SIG-M5 treated with dmso at 0.1 percent for 504 hours (cell line): ENCODE results near the gene GPR146.
"Not testable (repeated sequence)": the region's sequence is repeated elsewhere in the genome, so short reads cannot be mapped to it uniquely, and the experiment has no call there.

Experiments
- DNase-seq: peaks from one replicate; lab custom pipeline; 2025; ENCODE audit not compliant: unreplicated experiment; lab: John Stamatoyannopoulos, UW

Gene GPR146

GRCh38 chr7:1044189-1045068, at the start of gene GPR146:
Gene GPR146, plus strand, starts transcription at chr7:1044546. Its CDS starts 12,970 bp downstream, at chr7:1057516.
- peak; percentile 87 for DNase-seq

- DNase-seq = no peak
Measured at GRCh38 chr7:994592-995308, 49.6 kb upstream of the GPR146 start.

GRCh38 chr7:995571-995970, 48.8 kb upstream of the GPR146 start:
- DNase-seq = no peak

- DNase-seq = no peak
Measured at GRCh38 chr7:996079-996872, 48.1 kb upstream of the GPR146 start.

GRCh38 chr7:997404-998395, 46.6 kb upstream of the GPR146 start:
- no peak for DNase-seq

- DNase-seq = no peak
Measured at GRCh38 chr7:999149-999879, 45.0 kb upstream of the GPR146 start.

GRCh38 chr7:999941-1000935, 44.1 kb upstream of the GPR146 start:
- no peak for DNase-seq

- DNase-seq = not testable (repeated sequence)
Measured at GRCh38 chr7:1001069-1001770, 43.1 kb upstream of the GPR146 start.

- not testable (repeated sequence) for DNase-seq
Measured at GRCh38 chr7:1002026-1002425, 42.3 kb upstream of the GPR146 start.

GRCh38 chr7:1002445-1002844, 41.9 kb upstream of the GPR146 start:
- not testable (repeated sequence) for DNase-seq

- DNase-seq = no peak
Measured at GRCh38 chr7:1004018-1004852, 40.1 kb upstream of the GPR146 start.

- DNase-seq = no peak
Measured at GRCh38 chr7:1005303-1005702, 39.0 kb upstream of the GPR146 start.

GRCh38 chr7:1007901-1008300, 36.4 kb upstream of the GPR146 start:
- no peak for DNase-seq

- DNase-seq = no peak
Measured at GRCh38 chr7:1008733-1009363, 35.5 kb upstream of the GPR146 start.

- no peak for DNase-seq
Measured at GRCh38 chr7:1009747-1010146, 34.6 kb upstream of the GPR146 start.

- DNase-seq = no peak
Measured at GRCh38 chr7:1010226-1010625, 34.1 kb upstream of the GPR146 start.
